SU-DHL-6 (cell line): Measurements from ENCODE around the gene NSF.

Experiments
- H2AFZ ChIP-seq: fragments of 200-600 bp; sonication (generic); 2 replicates; pipeline ENCODE4 v1.6.1; 2014; ENCODE audit warnings: low read depth, mild to moderate bottlenecking, moderate library complexity, mixed read lengths, antibody characterized with exemption, low read length; ENCODE audit not compliant: severe bottlenecking
- H3F3A ChIP-seq: fragments of 200-600 bp; shearing (Covaris generic); 2 replicates; pipeline ENCODE4 v1.6.0; 2016; ENCODE audit warnings: antibody characterized with exemption, mild to moderate bottlenecking; ENCODE audit not compliant: insufficient read depth
- H3K27ac ChIP-seq: fragments of 200-600 bp; sonication (generic); 2 replicates; pipeline ENCODE4 v1.5.1; 2016; ENCODE audit warnings: low read depth, mild to moderate bottlenecking, low read length, moderate library complexity, mixed read lengths
- H3K27me3 ChIP-seq: fragments of 200-600 bp; sonication (generic), shearing (Covaris generic); 2 replicates; pipeline ENCODE4 v1.6.0; 2014; ENCODE audit warnings: mild to moderate bottlenecking, low read length
- H3K36me3 ChIP-seq: fragments of 200-600 bp; sonication (generic); 2 replicates; pipeline ENCODE4 v1.6.1; 2014; ENCODE audit warnings: mild to moderate bottlenecking, low read length, mixed read lengths
- H3K4me2 ChIP-seq: fragments of 300-600, 200-600 bp; shearing (Covaris generic), sonication (generic); 2 replicates; pipeline ENCODE4 v1.6.0; 2014; ENCODE audit warnings: low read length, low read depth, mild to moderate bottlenecking; ENCODE audit not compliant: poor library complexity, severe bottlenecking
- H3K4me3 ChIP-seq: fragments of 200-600 bp; sonication (generic); 2 replicates; pipeline ENCODE4 v1.5.1; 2014; ENCODE audit warnings: antibody characterized with exemption, low read length, mild to moderate bottlenecking, mixed read lengths; ENCODE audit not compliant: insufficient read depth, poor library complexity, severe bottlenecking
- H3K79me2 ChIP-seq: fragments of 200-600 bp; sonication (generic); 2 replicates; pipeline ENCODE4 v1.6.1; 2014; ENCODE audit warnings: mild to moderate bottlenecking, low read length, moderate library complexity; ENCODE audit not compliant: insufficient read depth
- H3K9ac ChIP-seq: fragments of 200-600 bp; sonication (generic); 2 replicates; pipeline ENCODE4 v1.7.0; 2014; ENCODE audit warnings: mild to moderate bottlenecking, low read length
- H3K9me2 ChIP-seq: fragments of 200-600 bp; sonication (generic); replicated peaks from 2 replicates; pipeline ENCODE4 v1.6.1; 2014; ENCODE audit warnings: low read length; ENCODE audit not compliant: insufficient read depth
- H3K9me3 ChIP-seq: fragments of 200-600 bp; sonication (generic); 2 replicates; pipeline ENCODE4 v1.6.1; 2014; ENCODE audit warnings: low read length, mixed read lengths; ENCODE audit not compliant: insufficient read depth
- H4K20me1 ChIP-seq: fragments of 200-600 bp; sonication (generic); 2 replicates; pipeline ENCODE4 v1.6.1; 2014; ENCODE audit warnings: low read depth, mild to moderate bottlenecking, antibody characterized with exemption, low read length, moderate library complexity, mixed read lengths
- EZH2phosphoT487 ChIP-seq: fragments of 200-600 bp; sonication (generic), shearing (Covaris generic); conservative IDR thresholded peaks from 2 replicates; pipeline ENCODE4 v1.6.1; 2018; ENCODE audit warnings: mild to moderate bottlenecking, antibody characterized with exemption, low read length, moderate library complexity, mixed read lengths
- TF ChIP-seq, protein P1 (sequence below): fragments of 200-600 bp; sonication (generic); IDR thresholded peaks from one replicate; pipeline ENCODE4 v1.5.1; 2017; ENCODE audit warnings: antibody characterized with exemption, mild to moderate bottlenecking, low read length, moderate library complexity; ENCODE audit not compliant: insufficient read depth, poor library complexity, severe bottlenecking

Gene NSF

DNA sequence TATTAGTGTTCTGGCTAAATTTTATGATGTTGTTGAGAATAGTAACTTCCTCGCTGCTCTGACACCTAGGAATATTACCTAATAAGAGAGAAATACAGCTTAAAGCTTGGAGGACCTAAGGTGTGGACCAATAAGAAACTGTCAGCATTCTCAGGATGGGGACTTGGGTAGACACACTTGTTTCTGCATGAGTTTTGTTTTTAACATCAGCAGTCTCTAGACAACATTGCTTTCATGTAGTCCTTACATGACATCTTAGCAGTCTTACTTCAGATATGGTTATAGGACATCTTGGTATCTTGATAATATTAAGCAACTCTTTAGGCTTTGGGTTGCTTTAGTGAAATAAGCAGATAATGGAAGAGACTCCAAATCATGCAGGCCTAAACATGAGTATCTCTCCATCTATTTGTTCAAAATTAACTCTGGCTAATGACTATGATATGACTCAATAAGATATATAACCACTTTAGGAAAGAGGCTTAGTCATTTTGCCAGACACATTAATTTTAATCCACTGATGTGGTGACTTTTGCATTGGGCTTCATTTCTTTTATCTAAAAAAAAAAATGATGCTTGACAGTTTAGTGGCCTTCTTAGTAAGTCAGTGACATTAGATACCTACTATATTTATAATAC is 143.5 kb downstream of the NSF start:
- Histone ChIP-seq H3K36me3 (peaks cover 13% of the 10 kb centered on the region; the same call in 1 of the 2 replicates), H3K27ac (no peak overlapping the region), H4K20me1 (no peaks in the 10 kb centered on the region), H3K27me3 (no peaks in the 10 kb centered on the region), H3K9me2 (no peaks in the 10 kb centered on the region), H3K79me2 (no peaks in the 10 kb centered on the region), H3F3A (0 out of 2 replicates have a peak, but pooled peaks cover 4% of the 10 kb centered on the region), H2AFZ (no peak overlapping the region), H3K4me2 (no peak overlapping the region), H3K9ac (no peak overlapping the region), H3K9me3 (no peaks in the 10 kb centered on the region), H3K4me3 (no peak overlapping the region)
- TF ChIP-seq EZH2phosphoT487, result no peak
- TF ChIP-seq, protein P1, sequence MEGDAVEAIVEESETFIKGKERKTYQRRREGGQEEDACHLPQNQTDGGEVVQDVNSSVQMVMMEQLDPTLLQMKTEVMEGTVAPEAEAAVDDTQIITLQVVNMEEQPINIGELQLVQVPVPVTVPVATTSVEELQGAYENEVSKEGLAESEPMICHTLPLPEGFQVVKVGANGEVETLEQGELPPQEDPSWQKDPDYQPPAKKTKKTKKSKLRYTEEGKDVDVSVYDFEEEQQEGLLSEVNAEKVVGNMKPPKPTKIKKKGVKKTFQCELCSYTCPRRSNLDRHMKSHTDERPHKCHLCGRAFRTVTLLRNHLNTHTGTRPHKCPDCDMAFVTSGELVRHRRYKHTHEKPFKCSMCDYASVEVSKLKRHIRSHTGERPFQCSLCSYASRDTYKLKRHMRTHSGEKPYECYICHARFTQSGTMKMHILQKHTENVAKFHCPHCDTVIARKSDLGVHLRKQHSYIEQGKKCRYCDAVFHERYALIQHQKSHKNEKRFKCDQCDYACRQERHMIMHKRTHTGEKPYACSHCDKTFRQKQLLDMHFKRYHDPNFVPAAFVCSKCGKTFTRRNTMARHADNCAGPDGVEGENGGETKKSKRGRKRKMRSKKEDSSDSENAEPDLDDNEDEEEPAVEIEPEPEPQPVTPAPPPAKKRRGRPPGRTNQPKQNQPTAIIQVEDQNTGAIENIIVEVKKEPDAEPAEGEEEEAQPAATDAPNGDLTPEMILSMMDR, result no peak

DNA sequence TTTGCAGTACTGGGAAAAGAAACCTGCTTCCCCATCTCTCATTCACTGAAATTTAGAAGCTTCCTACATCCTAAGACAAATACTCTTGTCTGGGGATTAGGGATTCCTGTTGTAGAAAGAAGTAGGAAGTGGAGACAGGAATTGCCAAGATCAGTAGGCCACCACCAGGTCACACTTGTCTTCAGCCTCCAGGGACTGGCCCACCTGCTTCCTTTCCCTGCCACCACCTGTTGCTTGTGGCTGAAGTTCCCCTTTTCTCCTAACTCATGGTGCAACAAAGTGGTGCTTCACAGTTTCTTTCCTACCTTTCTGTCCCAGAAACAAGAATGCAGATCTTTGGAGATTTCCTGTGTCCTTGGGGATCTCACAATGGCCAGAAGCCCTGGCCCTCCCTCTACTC is 145.6 kb downstream of the NSF start:
- H3K27me3 ChIP-seq, result no peaks in the 10 kb centered on the region
- H4K20me1 ChIP-seq, result no peaks in the 10 kb centered on the region
- no peaks in the 10 kb centered on the region for H3K36me3 ChIP-seq
- H3K27ac ChIP-seq, result peak overlapping the region; percentile 16; the same call in 1 of the 2 replicates
- no peaks in the 10 kb centered on the region for H3K9me2 ChIP-seq
- peak overlapping the region; percentile 15 for H3K4me2 ChIP-seq
- TF ChIP-seq, protein P1, result no peak
- no peak for TF ChIP-seq EZH2phosphoT487
- H3K9me3 ChIP-seq, result no peaks in the 10 kb centered on the region
- H3K79me2 ChIP-seq, result no peaks in the 10 kb centered on the region
- no peak overlapping the region for H2AFZ ChIP-seq
- H3K9ac ChIP-seq, result no peak overlapping the region
- H3K4me3 ChIP-seq, result no peak overlapping the region
- H3F3A ChIP-seq, result 0 out of 2 replicates have a peak, but pooled peaks cover 4% of the 10 kb centered on the region

DNA sequence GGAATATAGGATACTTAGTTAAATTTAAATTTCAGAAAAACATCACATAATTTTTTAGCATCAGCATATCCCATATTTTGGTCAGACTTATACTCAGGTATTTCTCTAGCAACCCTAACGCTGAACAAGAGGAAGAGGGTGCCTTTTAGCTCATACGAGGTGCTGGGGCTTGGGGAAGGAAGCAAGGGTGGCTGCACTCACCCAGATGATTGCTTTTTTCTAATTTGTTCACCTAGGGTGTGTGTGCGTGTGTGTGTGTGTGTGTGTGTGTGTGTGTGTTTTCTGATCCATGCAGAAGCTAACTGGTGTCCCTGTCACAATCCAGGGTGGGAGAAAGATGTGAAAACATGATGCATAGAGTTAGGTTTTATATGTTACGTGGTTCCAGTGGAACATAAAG is 146.9 kb downstream of the NSF start:
- Histone ChIP-seq H3K9ac (no peak overlapping the region), H3K36me3 (no peaks in the 10 kb centered on the region), H3K4me3 (no peak overlapping the region), H3K9me3 (no peaks in the 10 kb centered on the region), H3K27ac (no peak overlapping the region), H3K27me3 (no peaks in the 10 kb centered on the region), H3K9me2 (no peaks in the 10 kb centered on the region), H3K4me2 (no peak overlapping the region), H3F3A (0 out of 2 replicates have a peak, but pooled peaks cover 4% of the 10 kb centered on the region), H2AFZ (no peak overlapping the region), H3K79me2 (no peaks in the 10 kb centered on the region), H4K20me1 (no peaks in the 10 kb centered on the region)
- TF ChIP-seq, protein P1, result no peak
- TF ChIP-seq EZH2phosphoT487, result no peak
